Fibroblast of lung (primary cell): Measurements from ENCODE around the gene SMG6.

ENCODE experiments used
- EZH2 ChIP-seq: IDR thresholded peaks from 2 replicates; pipeline ENCODE4 v1.5.1; 2012; ENCODE audit warnings: low read length, control low read depth, mild to moderate bottlenecking; ENCODE audit errors: missing control alignments
- TF ChIP-seq, protein P1 (sequence below), 2 donors: IDR thresholded peaks in 1 of 2; conservative IDR thresholded peaks in 1 of 2; 1 replicate in 1 of 2; 2 replicates in 1 of 2; pipeline ENCODE4 v1.5.1; 2011 to 2012; ENCODE audit warnings: low read length in 2 of 2, control low read depth in 1 of 2, inconsistent platforms in 1 of 2, low read depth in 1 of 2, mild to moderate bottlenecking in 1 of 2

GRCh38 chr17:2319051-2319450 lies 15.5 kb upstream of the SMG6 start:
- TF ChIP-seq, protein P1, sequence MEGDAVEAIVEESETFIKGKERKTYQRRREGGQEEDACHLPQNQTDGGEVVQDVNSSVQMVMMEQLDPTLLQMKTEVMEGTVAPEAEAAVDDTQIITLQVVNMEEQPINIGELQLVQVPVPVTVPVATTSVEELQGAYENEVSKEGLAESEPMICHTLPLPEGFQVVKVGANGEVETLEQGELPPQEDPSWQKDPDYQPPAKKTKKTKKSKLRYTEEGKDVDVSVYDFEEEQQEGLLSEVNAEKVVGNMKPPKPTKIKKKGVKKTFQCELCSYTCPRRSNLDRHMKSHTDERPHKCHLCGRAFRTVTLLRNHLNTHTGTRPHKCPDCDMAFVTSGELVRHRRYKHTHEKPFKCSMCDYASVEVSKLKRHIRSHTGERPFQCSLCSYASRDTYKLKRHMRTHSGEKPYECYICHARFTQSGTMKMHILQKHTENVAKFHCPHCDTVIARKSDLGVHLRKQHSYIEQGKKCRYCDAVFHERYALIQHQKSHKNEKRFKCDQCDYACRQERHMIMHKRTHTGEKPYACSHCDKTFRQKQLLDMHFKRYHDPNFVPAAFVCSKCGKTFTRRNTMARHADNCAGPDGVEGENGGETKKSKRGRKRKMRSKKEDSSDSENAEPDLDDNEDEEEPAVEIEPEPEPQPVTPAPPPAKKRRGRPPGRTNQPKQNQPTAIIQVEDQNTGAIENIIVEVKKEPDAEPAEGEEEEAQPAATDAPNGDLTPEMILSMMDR (conservative IDR thresholded peaks at IDR 0.05 in 1 of 2, IDR thresholded peaks at IDR 0.05 in 1 of 2; ENCODE audit: low read depth in 1 of 2, low read length in 2 of 2), result no peak
- TF ChIP-seq EZH2, result no peak
